Embryonic facial prominence (tissue), 1 donor: ENCODE measurements around the gene CERS4.
"Not testable (repeated sequence)": the region's sequence is repeated elsewhere in the genome, so short reads cannot be mapped to it uniquely, and the experiment has no call there.

ENCODE experiments used
- DNase-seq: peaks from one replicate; pipeline ENCODE4 v3.0.0-alpha.2; 2016; ENCODE audit errors: extremely low spot score

The CERS4 gene

GRCh38 chr19:8209462-8210378 is 550 bp downstream of the CERS4 start:
- DNase-seq: no peak

GRCh38 chr19:8210421-8211101 is 1.4 kb downstream of the CERS4 start:
- DNase-seq: no peak

GRCh38 chr19:8212212-8212611 is 3.0 kb downstream of the CERS4 start:
- DNase-seq: no peak

- no peak for DNase-seq
Observed at GRCh38 chr19:8212916-8213315, 3.7 kb downstream of the CERS4 start.

- DNase-seq: no peak
Observed at GRCh38 chr19:8213827-8214672, 4.9 kb downstream of the CERS4 start.

GRCh38 chr19:8214802-8215201 is 5.6 kb downstream of the CERS4 start:
- DNase-seq: no peak

GRCh38 chr19:8215783-8216182 is 6.6 kb downstream of the CERS4 start:
- no peak for DNase-seq

GRCh38 chr19:8216357-8216756 is 7.2 kb downstream of the CERS4 start:
- DNase-seq: no peak

GRCh38 chr19:8218127-8218526 is 9.0 kb downstream of the CERS4 start:
- not testable (repeated sequence) for DNase-seq

GRCh38 chr19:8220481-8220880 is 11.3 kb downstream of the CERS4 start:
- no peak for DNase-seq

GRCh38 chr19:8221161-8221560 is 12.0 kb downstream of the CERS4 start:
- DNase-seq: no peak

- DNase-seq: not testable (repeated sequence)
Observed at GRCh38 chr19:8223442-8223841, 14.3 kb downstream of the CERS4 start.

- no peak for DNase-seq
Observed at GRCh38 chr19:8224394-8225145, 15.4 kb downstream of the CERS4 start.

- DNase-seq: no peak
Observed at GRCh38 chr19:8231073-8231604, 22.0 kb downstream of the CERS4 start.

- DNase-seq: no peak
Observed at GRCh38 chr19:8233370-8233769, 24.2 kb downstream of the CERS4 start.

- DNase-seq: no peak
Observed at GRCh38 chr19:8237026-8237425, 27.9 kb downstream of the CERS4 start.

GRCh38 chr19:8238251-8238650 is 29.1 kb downstream of the CERS4 start:
- no peak for DNase-seq

- no peak for DNase-seq
Observed at GRCh38 chr19:8239528-8240273, 30.5 kb downstream of the CERS4 start.

GRCh38 chr19:8240274-8241229 is 31.4 kb downstream of the CERS4 start:
- no peak for DNase-seq
